Cardiac fibroblast (primary cell): ENCODE data around the gene SPDYE1.
"Not testable (repeated sequence)": the region's sequence is repeated elsewhere in the genome, so short reads cannot be mapped to it uniquely, and the experiment has no call there.

Source experiments
- DNase-seq, 2 donors: peaks; one replicate each; pipeline versions ENCODE4 v3.0.0 to v3.0.0-alpha.2; 2010; ENCODE audit warnings: low read depth in 2 of 2
- H3K4me3 ChIP-seq, 2 donors: replicated peaks in 1 of 2; 1 replicate in 1 of 2; 2 replicates in 1 of 2; pipeline ENCODE4 v1.5.1; 2011; ENCODE audit warnings: low read depth in 2 of 2, low read length in 2 of 2, mild to moderate bottlenecking in 2 of 2, moderate library complexity in 1 of 2
- TF ChIP-seq, protein P1 (sequence below): IDR thresholded peaks from one replicate; pipeline ENCODE4 v1.5.1; 2011; ENCODE audit warnings: low read depth, mild to moderate bottlenecking, low read length, inconsistent platforms

Gene SPDYE1, protein sequence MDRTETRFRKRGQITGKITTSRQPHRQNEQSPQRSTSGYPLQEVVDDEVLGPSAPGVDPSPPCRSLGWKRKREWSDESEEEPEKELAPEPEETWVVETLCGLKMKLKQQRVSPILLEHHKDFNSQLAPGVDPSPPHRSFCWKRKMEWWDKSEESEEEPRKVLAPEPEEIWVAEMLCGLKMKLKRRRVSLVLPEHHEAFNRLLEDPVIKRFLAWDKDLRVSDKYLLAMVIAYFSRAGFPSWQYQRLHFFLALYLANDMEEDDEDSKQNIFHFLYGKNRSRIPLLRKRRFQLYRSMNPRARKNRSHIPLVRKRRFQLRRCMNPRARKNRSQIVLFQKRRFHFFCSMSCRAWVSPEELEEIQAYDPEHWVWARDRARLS

DNA sequence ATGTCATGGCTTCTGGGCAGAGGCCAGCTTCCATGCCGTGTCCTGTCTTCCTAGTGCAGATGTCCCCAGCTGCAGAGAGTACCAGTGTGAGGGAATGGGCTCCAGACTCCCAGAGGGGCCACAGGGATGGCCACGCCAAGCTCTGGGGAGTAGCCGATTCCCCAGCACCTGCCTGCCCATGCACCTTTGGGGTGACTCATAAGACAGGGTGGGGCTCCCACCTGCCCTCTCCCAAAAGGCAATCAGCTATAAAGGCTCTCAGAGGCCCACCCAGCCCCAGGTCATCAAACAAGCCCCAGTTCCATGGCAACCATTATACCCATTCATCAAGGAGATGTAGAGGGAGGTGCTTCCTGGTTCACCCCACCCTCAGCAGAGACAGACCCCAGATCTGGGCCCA, at the start of gene SPDYE1:
SPDYE1 (plus strand) TSS at position 366 of the 400 bp plus-strand sequence. CDS start 2,053 bp downstream, outside the sequence.
- not testable (repeated sequence) for DNase-seq

DNA sequence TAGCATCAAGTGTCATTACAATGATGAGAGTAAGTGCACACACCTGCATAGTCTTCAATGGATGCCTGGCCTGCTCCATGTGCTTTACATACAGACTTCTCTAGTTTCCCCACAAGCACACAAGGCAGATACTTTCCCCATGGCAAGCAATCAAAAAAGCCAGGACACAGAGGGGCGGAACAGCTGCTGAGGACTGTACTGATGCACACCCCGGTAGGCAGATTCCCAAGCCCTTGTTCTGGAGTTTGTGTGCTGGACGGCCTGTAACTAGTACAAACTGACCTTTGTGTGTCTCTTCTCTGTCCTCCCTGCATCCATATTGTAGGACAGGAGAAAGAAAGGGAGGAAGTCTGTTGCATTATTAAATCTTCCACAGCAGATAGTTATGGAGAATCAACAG, 45.7 kb upstream of the SPDYE1 start:
- no peak overlapping the region for H3K4me3 ChIP-seq
- TF ChIP-seq, protein P1, sequence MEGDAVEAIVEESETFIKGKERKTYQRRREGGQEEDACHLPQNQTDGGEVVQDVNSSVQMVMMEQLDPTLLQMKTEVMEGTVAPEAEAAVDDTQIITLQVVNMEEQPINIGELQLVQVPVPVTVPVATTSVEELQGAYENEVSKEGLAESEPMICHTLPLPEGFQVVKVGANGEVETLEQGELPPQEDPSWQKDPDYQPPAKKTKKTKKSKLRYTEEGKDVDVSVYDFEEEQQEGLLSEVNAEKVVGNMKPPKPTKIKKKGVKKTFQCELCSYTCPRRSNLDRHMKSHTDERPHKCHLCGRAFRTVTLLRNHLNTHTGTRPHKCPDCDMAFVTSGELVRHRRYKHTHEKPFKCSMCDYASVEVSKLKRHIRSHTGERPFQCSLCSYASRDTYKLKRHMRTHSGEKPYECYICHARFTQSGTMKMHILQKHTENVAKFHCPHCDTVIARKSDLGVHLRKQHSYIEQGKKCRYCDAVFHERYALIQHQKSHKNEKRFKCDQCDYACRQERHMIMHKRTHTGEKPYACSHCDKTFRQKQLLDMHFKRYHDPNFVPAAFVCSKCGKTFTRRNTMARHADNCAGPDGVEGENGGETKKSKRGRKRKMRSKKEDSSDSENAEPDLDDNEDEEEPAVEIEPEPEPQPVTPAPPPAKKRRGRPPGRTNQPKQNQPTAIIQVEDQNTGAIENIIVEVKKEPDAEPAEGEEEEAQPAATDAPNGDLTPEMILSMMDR, result no peak
- no peak for DNase-seq

More for the DNA sequence above, at the start of gene SPDYE1:
- not testable (repeated sequence) for H3K4me3 ChIP-seq

DNA sequence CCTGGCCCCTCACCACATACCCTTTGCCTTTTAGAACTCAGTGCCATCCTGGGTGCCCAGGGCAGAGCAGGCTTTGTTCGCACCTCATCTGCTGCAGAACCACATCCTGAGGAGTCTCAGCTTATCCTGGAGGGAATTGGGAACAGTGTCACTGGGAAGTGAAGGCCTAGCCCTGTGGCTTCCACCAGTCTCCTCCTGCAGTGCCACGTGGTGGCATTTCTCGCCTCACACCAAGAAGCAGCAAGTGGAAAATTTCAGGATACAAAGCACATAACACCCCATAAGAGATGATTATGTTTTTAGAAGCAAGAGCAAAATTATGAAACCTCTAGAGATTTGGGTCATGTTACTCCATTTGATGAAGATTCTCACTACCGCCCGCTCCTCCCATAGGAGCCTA, 44.6 kb upstream of the SPDYE1 start:
- no peak for DNase-seq
- H3K4me3 ChIP-seq, result no peak overlapping the region
- TF ChIP-seq, protein P1, result no peak

DNA sequence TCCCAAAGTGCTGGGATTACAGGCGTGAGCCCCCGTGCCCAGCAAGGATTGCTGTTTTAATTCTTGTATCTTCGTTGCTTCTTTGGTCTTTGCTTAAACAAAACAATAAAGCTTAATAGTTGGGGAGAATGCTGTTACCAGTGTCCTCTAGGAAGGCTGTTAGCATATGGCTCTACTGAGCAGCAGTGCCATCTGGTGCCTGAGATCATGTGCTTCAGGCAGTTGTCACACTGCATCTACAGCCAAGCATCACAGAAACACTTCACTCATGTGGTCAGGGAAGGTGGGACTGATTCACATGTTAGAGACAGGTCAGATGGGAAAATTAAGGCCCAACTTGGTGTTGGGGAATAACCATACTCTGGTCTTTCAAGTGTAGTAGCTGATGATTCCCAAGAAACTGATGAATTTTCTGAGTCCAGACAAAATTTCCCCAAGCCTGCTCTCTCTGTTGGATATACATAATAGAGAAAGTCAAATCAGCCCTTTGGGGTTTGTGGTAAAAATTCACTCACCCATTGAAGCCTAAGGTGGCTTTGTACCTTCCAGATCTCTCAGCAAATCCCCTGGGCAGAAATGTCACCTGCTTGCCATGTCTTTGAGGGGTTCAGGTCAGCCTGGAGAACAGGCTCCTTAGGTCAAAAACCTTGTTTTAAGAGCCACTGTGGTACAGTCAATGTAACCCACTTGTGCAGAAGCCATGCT, 43.0 kb upstream of the SPDYE1 start:
- DNase-seq, result peak; percentile 65 to 70
- TF ChIP-seq, protein P1, result peak; percentile 48
- H3K4me3 ChIP-seq, result no peak overlapping the region

DNA sequence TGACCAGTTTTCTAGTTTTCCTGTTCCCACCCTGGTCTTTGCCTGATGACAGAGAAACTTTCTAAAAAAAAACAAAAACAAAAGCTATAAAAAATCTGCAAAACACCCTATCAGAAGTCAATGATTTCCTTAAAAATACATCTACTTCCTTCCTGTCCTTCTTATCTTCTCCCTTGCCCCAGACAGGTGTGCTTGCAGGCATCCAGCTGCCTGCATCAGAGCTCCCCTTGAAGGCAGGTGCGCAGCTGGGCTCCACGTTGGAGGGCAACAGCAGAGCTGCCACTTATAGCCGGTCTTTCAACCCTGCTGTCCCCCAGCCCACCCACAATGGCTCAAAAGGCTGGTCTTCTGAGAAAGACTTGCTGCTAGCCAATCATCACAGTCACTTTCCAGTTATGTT, 41.7 kb upstream of the SPDYE1 start:
- H3K4me3 ChIP-seq, result no peak overlapping the region
- DNase-seq, result no peak
- TF ChIP-seq, protein P1, result no peak

DNA sequence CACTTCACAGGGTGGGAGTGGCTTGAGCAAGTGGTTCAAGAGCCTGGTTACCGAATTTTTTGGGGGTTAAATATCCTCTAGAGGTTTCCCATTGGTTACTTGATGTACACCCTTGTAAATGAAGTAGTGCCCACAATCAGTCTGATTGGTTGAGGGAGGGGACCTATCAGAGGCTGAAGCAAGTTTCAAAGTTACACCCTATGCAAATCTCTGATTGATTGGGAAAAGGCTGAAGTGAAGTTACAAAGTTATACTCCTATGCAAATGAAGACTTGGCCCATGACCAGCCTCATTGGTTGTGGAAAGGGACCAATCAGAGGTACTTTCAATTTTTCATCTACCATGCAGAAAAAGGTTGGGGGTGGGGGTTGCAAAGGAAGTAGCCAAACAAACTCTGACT, 36.8 kb upstream of the SPDYE1 start:
- H3K4me3 ChIP-seq, result no peak overlapping the region
- no peak for DNase-seq
- TF ChIP-seq, protein P1, result no peak

DNA sequence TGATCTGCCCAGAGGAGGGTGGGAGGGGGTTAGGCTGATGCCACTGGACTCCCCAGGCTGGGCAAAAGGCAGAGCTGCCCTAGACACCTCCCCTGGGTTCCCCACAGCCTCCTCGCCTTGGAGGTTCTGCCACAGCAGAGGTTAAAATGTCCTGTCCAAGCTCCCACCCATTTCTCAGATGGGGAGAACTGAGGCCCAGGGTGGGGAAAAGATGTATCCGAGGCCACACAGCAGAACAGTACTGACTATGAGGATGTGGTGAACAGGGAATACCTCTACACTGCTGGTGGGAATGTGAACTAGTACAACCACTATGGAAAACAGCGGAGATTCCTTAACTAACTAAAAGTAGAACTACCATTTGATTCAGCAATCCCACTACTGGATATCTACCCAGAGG, 31.3 kb upstream of the SPDYE1 start:
- H3K4me3 ChIP-seq, DNase-seq: not testable (repeated sequence)

DNA sequence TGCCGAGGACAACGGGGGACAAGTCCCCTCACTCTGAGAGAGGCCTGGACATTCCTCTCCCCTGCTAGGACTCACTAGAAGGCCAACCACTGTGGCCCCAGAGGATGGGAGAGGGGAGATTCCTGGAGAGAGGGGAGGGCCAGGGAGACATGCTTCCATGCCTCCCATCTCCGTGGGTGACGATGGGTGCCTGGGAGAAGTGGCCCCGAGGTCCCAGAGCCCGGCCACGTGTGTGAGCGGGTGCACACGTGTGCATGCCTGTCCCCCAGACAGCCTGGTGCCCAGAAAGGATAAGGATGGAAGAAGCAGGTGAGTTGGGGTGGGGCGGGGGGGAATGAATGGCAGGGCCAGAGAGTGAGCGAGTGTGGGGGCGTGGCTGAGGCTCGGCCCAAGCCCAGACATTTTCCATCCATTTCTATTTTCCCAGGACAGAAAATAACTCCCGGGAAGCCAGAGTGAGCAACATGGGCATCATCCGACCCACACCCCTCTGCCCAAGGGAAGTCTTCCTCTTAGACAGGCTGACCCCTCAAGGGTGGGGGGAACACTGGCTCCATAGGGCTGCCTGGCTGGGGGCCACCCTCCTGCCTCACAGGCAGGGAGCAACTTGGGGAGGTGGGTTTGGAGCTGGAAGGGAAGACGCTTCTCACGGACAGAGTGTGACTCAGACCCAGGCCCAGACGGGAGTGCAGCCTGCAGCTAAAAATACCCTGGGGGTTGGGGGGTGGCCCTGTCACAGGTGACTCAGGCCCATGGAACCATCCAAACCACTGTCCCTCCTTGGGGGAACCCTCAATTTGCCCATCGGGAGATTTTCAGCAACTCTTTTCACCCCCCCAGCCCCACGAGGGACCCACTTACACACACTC, 29.3 kb upstream of the SPDYE1 start:
- not testable (repeated sequence) for H3K4me3 ChIP-seq, DNase-seq

DNA sequence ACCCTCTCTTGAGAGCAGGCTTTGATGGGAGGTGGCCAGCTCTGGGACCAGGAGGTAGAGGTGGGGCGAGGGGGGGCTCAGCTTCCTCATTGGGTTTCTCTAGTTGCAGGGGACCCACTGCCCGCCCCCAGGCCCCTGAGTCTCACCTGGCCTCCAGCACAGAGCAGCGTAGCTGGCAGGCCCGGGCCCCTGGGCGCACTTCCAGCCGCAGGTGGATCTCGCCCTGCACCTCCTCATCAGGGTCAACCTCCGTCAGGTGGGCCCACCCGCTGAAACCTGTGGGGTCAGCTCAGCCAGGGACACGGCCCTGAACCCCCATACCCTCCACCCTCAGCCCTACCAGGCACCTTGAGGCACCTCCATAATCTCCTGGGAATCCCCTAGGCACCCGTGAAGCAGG, 28.1 kb upstream of the SPDYE1 start:
- not testable (repeated sequence) for DNase-seq, H3K4me3 ChIP-seq

DNA sequence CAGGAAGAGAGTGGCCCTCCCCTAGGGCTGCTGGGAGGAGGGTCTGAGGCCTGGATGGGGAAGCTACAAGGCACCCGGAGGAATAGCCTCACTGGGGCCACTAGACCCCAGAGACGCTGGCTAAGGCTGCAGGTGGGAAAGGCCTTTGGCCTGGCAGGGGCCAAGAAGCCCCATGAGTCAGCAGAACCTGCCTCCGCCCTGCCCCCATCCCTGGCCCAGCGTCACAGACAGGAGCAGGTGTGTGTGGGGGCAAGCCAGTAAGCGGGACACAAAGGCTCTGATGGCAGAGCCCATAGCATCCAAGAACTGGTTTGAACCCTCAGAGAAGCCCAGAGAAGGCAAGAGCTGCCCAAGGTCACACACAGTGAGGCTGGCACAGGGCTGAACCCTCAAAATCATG, 27.0 kb upstream of the SPDYE1 start:
- DNase-seq, H3K4me3 ChIP-seq: not testable (repeated sequence)

DNA sequence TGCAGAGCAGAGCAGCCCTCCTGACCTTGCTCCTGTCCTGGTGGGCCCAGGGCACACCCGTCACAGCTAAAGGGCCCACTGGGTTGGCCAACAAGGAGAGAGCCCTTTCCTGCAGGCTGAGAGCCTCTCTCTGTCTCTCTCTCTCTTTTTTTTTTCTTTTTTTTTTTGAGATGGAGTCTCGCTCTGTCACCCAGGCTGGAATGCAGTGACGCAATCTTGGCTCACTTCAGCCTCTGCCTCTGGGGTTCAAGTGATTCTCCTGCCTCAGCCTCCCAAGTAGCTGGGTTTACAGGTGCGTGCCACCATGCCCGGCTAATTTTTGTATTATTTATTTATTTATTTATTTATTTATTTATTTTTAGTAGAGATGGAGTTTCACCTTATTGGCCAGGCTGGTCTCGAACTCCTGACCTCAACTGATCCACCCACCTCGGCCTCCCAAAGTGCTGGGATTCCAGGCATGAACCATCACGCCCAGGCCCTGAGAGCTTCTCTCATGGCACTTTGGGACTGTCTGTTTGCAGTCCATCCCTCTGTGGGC, 23.6 kb upstream of the SPDYE1 start:
- H3K4me3 ChIP-seq, result not testable (repeated sequence)
- DNase-seq, result peak in 1 of 2 donors; percentile 34
